Esophagus squamous epithelium (tissue), 4 donors: ENCODE results near the gene RSU1.

ENCODE experiments used
- POLR2A ChIP-seq, 4 donors: fragments of 450-650 bp; IDR thresholded peaks; one replicate each; pipeline ENCODE4 v1.6.1; 2017; ENCODE audit warnings: antibody characterized with exemption in 4 of 4, mild to moderate bottlenecking in 4 of 4, moderate library complexity in 3 of 4
- TF ChIP-seq, protein P1 (sequence below), 6 experiments: fragments of 450-650 bp in 4 of 6; fragments of 200-600 bp in 2 of 6; sonication (generic) in 2 of 6; IDR thresholded peaks; one replicate each; pipeline ENCODE4 v1.5.1; 2016 to 2019; ENCODE audit warnings: antibody characterized with exemption in 6 of 6, mild to moderate bottlenecking in 4 of 6, moderate library complexity in 4 of 6

DNA sequence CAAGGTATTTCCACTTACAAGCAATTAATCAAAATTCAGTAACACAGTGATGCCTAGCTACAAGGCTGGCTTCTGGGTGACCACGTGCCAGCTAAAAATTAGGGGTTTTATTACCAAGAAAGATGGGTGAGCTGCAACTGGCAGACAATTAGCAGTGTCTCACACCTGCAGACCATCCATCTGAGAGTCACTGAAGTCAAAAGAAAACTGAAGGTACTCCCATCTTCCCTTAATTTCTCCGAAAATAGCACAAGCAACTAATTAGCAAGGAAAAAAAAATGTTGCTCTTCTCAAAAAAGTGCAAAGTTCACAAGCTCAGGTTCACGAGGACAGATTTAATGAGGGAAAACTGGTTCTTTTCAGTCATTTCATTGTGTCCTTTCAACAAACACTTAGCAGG, 28.4 kb downstream of the RSU1 start:
- TF ChIP-seq, protein P1, sequence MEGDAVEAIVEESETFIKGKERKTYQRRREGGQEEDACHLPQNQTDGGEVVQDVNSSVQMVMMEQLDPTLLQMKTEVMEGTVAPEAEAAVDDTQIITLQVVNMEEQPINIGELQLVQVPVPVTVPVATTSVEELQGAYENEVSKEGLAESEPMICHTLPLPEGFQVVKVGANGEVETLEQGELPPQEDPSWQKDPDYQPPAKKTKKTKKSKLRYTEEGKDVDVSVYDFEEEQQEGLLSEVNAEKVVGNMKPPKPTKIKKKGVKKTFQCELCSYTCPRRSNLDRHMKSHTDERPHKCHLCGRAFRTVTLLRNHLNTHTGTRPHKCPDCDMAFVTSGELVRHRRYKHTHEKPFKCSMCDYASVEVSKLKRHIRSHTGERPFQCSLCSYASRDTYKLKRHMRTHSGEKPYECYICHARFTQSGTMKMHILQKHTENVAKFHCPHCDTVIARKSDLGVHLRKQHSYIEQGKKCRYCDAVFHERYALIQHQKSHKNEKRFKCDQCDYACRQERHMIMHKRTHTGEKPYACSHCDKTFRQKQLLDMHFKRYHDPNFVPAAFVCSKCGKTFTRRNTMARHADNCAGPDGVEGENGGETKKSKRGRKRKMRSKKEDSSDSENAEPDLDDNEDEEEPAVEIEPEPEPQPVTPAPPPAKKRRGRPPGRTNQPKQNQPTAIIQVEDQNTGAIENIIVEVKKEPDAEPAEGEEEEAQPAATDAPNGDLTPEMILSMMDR (IDR thresholded peaks at IDR 0.05): no peak
- no peak for TF ChIP-seq POLR2A (IDR thresholded peaks at IDR 0.05)
